OCI-LY3 (cell line): Measurements from ENCODE around the gene PTPRJ.

Experiments
- EZH2phosphoT487 ChIP-seq: fragments of 200-600 bp; shearing (Covaris generic); IDR thresholded peaks from 2 replicates; pipeline ENCODE4 v1.6.1; 2018; ENCODE audit warnings: antibody characterized with exemption, mixed run types, low read depth
- TF ChIP-seq, protein P1 (sequence below): fragments of 200-600, 300-600 bp; sonication (generic); IDR thresholded peaks from 2 replicates; pipeline ENCODE4 v1.5.1; 2014; ENCODE audit warnings: antibody characterized with exemption, low read length, low read depth

DNA sequence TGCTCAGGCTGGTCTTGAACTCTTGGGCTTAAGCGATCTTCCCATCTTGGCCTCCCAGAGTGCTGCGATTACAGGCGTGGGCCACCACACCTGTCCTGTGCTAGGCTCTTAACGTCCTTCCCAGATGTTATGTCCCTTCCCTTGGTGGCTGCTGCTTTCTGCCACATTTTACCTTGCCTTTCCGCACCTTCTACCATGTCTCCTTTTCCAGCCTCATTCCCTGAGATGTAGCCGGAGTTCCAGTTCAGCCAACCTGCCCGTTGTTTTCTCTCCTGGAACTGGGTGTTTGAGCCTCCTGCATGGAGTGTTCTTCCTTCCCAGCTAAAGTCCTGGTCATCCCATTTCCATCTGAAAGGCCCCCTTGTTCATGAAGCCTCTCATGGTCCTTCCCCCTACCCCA lies 95.3 kb downstream of the PTPRJ start:
- TF ChIP-seq, protein P1, sequence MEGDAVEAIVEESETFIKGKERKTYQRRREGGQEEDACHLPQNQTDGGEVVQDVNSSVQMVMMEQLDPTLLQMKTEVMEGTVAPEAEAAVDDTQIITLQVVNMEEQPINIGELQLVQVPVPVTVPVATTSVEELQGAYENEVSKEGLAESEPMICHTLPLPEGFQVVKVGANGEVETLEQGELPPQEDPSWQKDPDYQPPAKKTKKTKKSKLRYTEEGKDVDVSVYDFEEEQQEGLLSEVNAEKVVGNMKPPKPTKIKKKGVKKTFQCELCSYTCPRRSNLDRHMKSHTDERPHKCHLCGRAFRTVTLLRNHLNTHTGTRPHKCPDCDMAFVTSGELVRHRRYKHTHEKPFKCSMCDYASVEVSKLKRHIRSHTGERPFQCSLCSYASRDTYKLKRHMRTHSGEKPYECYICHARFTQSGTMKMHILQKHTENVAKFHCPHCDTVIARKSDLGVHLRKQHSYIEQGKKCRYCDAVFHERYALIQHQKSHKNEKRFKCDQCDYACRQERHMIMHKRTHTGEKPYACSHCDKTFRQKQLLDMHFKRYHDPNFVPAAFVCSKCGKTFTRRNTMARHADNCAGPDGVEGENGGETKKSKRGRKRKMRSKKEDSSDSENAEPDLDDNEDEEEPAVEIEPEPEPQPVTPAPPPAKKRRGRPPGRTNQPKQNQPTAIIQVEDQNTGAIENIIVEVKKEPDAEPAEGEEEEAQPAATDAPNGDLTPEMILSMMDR, result no peak
- TF ChIP-seq EZH2phosphoT487, result no peak
